HG02981 (cell line): Measurements from ENCODE around the gene SLC44A3.

Source experiments
- ATAC-seq: cut with Tn5 transposase; IDR thresholded peaks from one replicate; pipeline ENCODE4 v1.9.1; 2021; ENCODE audit warnings: mild to moderate bottlenecking, moderate library complexity; ENCODE audit not compliant: unreplicated experiment

The SLC44A3 gene

DNA sequence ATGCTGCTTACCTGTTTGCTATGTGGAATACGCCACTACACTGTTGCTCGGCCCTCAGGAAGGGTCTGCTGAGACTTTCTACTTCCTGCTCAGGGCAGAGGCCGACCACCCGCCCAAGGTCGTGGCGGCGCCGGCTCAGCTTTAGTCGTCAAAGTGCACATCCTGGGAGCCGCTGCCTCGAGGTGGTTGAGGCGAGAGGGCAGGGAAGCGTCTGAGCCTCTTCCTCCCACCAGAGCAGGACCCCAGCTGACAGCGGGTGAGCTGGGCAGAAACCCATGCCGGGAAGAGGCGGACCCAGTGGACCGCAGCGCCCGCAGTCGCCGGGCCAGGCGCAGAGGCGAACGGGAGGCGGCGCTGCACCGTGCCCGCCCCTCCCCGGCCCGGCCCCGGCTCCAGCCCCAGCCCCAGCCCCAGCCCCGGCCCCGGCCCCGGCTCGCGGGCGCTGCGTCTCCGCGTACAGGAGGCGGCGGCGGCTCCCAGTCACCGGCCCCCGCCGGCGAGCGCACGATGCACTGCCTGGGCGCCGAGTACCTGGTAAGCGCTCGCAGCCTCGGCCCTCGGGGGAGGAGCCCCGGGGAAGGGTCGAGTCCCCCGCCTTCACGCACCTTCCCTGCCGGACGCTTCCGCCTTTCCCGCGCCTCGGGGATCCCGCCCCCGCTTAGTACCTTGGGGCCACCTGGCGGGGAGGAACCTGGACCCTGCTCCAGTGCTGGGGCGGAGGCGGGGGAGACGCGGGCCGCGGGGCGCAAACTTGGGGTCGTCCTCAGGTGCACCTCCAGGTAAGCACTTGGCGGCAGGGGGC is at the start of gene SLC44A3:
SLC44A3 (plus strand) TSS at position 413 of the 802 bp plus-strand sequence; CDS start at position 508, 95 bp downstream.
- no peak for ATAC-seq

- ATAC-seq = no peak
Observed at GRCh38 chr1:94772230-94772641, 47.9 kb upstream of the SLC44A3 start.

GRCh38 chr1:94772845-94773244 is 47.3 kb upstream of the SLC44A3 start:
- no peak for ATAC-seq

DNA sequence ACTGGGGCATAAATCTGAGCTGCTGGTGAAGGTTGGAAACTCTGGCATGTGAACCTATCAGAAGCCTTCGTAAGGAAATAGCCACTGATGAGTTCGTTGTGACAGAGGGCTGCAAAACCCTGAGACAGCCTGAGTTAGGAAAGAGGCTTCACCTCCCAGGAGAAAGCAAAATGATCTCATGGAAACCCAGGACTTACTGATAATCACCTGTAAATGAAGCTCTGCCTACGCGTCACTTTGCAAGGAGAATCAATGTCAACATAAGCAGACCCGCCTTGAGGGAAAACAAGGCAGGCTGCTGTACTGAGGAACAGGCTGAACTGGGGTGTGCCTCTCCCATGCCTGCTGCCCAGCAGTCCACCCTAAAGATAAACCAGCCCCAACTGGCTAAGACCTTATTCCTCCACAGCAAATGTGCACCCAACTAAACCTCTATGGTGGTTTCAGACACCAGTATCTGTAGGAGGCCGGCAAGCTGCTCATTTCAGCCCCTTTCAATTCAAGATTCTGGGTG is 46.8 kb upstream of the SLC44A3 start:
- no peak for ATAC-seq

DNA sequence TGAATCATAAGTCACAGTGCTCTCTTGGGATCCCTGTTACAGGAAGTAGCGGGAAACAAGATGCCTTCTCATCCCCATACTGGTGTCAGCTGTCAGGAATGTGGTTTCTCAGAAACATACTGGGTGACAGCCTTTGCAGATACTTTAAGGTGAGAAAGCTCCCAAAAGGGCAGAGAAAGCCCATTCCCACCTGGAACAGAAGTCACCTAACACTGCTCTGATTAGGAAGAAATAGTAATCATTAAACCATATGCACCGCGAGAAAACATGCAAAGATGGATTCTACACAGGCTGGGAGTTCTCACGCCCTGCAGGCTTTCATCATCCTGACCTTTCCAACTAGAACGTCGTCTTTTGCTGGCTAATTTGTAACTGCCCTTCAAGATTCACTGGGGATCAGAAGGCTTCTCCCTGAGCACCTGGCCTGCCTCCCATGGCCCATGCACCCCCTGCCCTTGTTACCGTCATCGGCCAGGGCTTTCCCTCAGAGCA is 46.2 kb upstream of the SLC44A3 start:
- no peak for ATAC-seq

- no peak for ATAC-seq
Observed at GRCh38 chr1:94776474-94776873, 43.7 kb upstream of the SLC44A3 start.

DNA sequence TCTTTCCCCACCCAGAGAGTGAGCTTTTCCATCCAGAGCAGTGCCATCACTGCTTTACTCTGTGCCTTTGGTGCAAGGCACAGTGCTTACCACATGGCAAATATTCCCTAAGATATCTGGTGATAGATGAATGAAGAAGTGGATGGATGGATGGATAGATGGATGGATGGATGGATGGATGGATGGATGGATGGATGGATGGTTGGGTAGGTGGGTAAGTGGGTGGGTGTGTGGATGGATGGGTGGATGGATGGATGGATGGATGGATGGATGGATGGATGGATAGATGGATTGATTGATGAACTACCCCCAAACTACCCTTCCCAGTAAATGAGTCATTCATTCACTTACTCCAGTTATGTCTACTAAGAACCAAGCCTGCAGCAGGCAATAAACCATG is 42.9 kb upstream of the SLC44A3 start:
- ATAC-seq = no peak

DNA sequence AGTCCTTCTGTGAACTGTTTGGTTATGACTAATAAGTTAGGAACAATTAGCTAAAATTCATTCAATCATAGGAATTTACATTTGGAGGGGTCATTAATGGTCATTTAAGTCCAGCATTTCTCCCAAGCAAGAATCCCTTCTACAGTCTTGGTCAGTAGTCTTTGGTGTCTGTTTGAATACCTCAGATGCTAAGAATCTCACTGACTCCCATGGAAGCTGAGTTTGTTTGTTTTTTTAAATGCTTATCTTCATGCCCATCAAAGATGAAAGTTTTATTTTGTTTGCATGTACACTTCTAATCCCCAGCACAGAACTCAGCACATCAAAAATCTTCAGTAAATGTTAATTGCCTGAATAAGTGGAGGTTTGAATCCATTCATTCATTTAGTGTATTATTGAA is 41.3 kb upstream of the SLC44A3 start:
- no peak for ATAC-seq

- ATAC-seq = no peak
Observed at GRCh38 chr1:94783342-94784189, 36.6 kb upstream of the SLC44A3 start.

DNA sequence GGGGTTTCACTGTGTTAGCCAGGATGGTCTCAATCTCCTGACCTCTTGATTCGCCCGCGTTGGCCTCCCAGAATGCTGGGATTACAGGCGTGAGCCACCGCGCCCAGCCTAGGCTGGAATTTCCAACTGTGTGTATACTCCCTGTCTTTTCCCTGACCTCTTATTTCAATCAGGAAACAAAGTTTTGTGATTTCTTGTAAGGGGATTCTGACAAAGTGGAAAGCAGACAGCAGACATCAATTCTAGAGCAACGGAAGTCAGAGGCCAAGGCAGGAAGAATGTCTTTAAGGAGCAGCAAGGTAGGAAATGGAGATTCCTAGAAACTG is 36.0 kb upstream of the SLC44A3 start:
- no peak for ATAC-seq

DNA sequence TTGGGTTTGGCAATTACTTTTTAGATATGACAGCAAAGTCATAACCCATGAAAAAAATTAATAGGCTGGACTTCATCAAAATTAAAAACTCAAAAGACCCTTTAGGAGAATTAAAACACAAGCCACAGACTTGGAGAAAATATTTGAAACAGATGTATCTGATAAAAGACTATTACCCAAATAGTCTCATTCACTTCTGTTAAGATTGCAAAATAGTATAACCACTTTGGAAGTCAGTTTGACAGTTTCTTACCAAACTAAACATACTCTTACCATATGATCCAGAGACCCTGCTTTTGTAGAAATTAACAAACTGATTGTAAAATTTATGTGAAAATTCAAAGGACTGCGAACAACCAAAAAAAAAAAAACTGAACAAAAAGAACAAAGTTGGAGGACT is 32.5 kb upstream of the SLC44A3 start:
- ATAC-seq = no peak

DNA sequence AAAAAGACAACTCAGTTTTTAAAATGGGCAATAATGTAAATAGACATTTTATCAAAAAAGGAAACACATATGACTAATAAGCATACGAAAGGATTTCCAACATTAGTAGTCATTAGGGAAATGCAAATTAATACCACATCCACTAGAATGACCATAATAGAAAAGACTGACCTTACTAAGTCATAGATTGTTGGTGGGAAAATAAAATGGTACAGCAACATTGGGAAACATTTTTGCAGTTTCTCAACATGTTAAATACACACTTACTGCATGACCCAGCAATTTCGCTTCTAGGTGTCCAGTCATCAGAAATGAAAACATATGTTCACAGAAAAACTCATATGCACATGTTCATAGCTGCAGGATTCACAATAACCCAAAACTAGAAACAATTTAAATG is 29.9 kb upstream of the SLC44A3 start:
- no peak for ATAC-seq

DNA sequence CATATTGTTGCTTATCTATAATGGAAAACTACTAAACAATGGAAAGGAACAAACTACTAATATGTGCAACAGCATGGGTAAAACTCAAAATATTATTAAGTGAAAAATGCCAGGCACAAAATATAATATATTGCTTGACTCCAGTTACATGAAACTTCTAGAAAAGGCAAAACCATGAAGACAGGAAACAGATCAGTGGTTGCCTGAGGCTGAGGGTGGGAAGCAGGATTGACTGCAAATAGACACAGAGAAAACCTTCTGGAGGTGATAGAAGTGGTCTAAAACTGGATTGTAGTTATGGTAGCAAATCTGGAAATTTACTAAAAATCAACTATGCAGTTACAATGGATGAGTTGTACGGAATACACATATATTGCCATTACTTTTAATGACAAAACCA is 29.5 kb upstream of the SLC44A3 start:
- no peak for ATAC-seq

DNA sequence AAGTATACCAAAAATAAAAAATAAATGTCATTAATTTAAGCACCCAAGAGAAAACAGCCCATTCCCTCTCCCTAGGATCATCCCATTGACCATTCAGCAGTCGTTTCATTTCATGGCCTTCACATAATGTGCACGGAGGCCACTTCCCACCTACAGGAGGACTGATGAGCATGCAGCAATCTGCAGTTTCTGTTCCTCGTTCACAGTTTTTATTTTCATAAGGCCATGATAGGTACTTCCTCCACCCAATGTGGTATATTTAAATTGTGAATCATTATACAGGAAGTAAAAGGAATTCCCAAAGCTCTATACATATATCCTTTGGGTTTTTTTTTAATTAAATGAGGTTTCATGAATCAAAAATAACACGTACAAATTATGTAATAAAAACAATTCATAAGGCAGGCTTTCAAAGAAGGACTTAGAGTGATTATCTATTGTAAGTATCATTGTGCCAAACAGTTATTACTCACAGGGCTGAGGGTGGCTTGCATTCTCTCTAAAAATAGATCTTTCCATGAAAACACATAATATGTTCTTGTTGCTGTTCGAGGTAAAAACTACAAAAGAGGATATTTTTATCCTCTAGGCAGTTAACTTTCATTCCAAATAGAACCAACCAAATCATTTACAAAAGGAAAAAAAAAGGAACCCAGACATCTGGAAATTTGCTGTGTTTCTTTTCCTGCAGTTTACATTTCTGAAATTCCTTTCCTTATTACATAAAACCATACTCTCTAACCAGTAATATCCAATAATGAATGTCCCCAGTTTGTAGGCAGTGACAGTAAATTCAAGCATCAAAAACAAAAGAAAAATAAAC is 27.5 kb upstream of the SLC44A3 start:
- ATAC-seq = peak; percentile 96

- ATAC-seq = no peak
Observed at GRCh38 chr1:94793296-94793656, 26.9 kb upstream of the SLC44A3 start.

DNA sequence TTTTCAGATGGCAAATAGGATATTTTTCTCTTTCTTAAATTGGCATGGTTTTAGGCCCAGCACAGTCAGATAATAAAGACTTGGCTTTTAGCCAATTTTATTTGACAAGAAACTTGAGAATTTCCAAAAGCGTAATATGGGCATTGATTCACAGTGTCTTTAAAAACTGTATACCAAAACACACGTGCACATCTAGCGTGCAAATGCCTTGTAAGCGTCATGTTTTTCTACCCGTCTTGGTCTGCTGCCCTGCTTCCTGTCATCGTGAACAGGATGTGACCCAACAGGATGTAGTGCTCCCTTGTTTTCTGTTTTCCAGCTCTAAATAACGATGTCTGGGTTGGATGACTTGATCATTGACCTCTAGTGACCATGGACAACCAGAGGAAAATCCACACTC is 24.7 kb upstream of the SLC44A3 start:
- ATAC-seq = peak; percentile 42

DNA sequence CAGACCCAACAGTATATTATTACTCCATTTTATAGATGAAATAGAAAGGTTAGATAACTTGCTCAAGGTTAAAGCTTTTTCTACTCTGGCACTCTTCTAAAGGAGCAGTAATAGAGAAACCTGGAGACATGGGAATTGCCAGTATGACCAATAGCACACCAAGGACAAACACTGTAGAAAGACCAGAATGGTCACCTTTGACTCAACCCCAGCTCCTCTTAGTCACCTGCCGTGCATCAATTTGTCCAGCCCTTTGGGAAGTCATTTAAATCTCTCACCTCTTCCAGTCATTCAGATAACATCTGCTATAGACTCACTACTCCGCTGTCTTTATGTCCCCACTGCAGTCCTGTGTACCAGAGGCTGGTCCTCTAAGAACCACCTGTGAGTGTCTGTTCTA is 23.9 kb upstream of the SLC44A3 start:
- ATAC-seq = no peak

GRCh38 chr1:94797291-94797690 is 22.9 kb upstream of the SLC44A3 start:
- no peak for ATAC-seq

DNA sequence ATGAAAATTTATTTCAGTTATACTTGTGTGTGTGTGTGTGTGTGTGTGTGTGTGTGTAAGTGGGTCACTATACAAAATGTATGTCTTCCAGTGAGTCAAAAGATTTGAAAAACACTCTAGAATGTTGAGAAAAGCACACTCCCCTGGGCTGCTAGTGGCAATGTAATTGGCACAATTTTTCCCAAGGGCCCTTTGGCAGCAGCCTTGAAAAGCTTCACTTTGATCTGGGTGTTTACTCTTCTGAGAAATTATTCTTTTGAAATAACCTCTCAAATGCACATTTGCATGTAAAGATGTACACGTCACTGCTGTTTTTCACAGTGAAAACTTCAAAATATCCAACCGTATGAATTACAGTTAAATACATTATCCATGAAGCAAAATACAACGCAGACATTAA is 22.1 kb upstream of the SLC44A3 start:
- ATAC-seq = no peak

- no peak for ATAC-seq
Observed at GRCh38 chr1:94798462-94798861, 21.7 kb upstream of the SLC44A3 start.

GRCh38 chr1:94799206-94799605 is 21.0 kb upstream of the SLC44A3 start:
- no peak for ATAC-seq
